NCI-H2029 (cell line): Measurements from ENCODE around the gene ERRFI1.
"Not testable (repeated sequence)": the region's sequence is repeated elsewhere in the genome, so short reads cannot be mapped to it uniquely, and the experiment has no call there.

Experiments
- DNase-seq: peaks from one replicate; lab custom pipeline; 2025; lab: John Stamatoyannopoulos, UW

The ERRFI1 gene, protein sequence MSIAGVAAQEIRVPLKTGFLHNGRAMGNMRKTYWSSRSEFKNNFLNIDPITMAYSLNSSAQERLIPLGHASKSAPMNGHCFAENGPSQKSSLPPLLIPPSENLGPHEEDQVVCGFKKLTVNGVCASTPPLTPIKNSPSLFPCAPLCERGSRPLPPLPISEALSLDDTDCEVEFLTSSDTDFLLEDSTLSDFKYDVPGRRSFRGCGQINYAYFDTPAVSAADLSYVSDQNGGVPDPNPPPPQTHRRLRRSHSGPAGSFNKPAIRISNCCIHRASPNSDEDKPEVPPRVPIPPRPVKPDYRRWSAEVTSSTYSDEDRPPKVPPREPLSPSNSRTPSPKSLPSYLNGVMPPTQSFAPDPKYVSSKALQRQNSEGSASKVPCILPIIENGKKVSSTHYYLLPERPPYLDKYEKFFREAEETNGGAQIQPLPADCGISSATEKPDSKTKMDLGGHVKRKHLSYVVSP

DNA sequence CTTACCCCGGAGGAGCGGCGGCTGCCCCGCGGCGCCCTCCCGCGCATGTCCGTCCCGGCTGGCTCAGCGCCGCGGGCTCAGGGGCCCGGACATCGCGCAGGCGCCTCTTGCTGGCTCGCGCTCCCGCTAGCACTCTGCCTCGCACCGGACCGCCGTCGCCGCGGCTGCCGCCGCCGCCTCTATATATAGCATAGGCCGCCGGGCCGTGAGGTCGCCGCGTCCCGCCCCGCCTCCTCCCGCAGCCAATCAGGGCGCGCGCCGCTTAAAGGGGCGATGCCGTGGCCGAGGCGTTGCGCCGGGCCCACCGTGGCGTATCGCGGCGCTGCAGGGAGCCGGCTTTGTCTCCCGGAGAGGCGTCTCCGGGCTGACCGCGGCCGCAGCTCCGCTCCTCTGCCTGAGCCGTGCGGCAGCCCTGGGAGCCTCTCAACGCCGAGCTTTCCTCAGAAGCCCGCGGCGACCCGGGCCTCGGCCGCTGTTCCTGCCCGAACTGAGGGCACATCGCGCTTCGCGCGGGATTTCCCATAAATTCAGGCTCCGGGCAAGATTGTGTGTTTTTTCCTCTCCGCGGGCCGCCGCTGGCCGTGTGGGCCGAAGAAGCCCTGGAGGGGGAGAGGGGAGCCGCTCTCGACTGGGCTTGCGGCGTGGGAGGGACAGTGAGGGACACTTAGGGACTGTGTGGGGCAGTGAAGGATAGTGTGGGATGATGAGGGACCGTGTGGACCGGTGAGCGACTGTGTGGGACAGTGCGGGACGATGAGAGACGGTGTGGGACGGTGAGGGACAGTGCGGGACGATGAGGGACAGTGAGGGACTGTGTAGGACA lies at the start of gene ERRFI1:
Gene ERRFI1 (minus strand): TSS at position 157 of the 823 bp plus-strand sequence. CDS start 10,690 bp downstream, outside the sequence.
- DNase-seq = peak; percentile 81

DNA sequence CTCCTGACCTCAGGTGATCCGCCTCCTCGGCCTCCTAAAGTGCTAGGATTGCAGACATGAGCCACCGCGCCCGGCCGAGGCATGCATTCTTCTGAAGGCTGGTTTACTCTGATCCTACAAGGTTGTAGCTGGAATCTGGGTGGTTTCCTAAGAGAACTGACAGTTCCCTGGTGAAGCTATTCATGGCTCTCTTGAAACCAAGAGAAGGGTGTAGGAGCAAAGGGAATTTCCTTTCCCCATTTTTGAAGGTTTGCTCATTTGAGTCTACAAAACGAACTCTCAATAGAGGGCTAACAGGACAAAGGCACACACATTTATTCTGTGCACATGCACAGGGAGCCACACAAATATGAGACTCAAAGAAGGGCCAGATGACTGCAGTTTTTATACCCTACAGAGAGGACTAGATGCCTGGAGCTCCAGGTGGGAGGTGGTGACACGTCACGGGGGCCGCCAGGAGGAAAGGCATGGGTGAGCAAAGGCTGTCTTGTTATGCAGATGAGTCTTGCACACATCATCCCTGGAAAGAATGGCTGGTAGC lies 49.5 kb upstream of the ERRFI1 start:
- no peak for DNase-seq

DNA sequence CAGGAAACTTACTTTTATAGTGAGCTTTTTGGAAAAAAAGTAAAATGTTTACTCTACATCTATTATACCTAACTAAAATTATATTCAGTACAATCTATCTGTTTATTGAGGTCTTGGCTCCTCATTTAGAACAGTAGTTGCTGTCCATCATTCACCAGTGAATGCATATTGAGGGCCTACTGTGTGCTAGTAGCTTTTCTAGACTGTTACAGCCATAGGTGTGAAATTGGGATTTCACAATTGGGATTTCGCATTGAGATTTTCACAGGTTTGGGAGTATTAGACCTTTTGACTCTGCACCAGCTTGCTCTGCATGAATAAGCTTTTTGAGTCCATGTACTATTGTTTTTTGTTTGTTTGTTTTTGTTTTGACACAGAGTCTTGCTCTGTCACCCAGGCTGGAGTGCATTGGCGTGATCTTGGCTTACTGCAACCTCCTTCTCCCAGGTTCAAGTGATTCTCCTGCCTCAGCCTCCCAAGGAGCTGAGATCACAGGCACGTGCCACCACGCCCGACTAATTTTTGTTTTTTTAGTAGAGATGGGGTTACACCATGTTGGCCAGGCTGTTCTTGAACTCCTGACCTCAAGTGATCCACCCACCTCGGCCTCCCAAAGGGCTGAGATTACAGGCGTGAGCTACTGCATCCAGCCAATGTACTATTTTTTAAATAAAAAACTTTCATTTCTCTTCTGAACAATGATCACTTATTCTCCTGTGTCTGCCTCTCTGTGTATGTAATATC lies 47.2 kb upstream of the ERRFI1 start:
- no peak for DNase-seq

DNA sequence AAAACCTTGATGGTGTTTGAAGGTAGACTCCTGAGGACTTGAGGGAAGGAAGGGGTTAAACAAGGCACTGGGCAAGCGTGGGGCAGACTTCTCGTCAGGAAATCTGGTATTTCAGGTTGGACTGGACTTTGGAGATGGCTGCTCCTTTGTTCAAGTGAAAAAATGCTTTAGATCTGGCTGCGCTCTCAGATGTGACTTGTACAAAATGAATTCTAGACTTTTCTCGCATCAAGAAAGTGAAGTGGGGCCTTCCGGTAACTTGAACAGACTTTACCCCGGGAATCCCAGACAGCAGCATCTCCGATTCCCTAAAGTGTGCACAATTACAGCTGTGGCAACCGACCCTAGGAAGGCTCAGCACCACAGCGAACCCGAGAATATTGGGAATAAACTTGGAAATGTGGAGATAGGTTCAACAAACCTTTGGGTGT lies 44.3 kb upstream of the ERRFI1 start:
- peak; percentile 71 for DNase-seq

DNA sequence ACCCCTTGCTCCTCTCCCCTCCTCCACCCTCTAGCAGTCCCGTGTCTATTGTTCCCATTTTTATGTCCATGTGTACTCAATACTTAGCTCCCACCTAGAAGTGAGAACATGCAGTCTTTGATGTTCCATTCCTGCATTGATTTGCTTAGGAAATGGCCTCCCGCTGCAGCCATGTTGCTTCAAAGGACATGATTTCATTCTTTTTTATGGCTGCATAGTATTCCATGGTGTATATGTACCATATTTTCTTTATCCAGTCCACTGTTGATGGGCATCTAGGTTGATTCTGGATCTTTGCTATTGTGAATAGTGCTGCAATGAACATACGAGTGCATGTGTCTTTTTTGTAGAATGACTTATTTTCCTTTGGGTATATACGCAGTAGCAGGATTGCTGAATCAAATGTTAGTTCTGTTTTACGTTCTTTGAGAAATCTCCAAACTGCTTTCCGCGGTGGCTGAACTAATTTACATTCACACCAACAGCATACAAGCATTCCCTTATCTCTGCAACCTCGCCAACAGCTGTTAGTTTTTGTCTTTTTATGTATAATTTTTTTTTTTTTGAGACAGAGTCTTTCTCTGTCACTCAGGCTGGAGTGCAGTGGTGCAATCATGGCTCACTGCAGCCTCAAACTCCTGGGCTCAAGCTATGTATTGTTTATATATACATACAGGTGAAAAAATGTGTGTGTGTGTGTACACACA lies 43.7 kb upstream of the ERRFI1 start:
- DNase-seq = not testable (repeated sequence)

DNA sequence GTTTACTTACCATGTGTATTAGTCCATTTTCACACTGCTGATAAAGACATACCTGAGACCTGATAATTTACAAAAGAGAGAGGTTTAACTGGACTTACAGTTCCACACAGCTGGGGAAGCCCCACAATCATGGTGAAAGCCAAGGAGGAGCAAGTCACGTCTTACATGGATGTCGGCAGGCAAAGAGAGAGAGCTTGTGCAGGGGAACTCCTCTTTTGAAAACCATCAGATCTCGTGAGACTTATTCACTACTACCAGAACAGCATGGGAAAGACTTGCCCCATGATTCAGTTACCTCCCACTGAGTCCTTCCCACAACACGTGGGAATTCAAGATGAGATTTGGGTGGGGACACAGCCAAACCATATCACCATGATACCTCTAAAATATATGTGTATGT lies 39.3 kb upstream of the ERRFI1 start:
- DNase-seq = no peak

DNA sequence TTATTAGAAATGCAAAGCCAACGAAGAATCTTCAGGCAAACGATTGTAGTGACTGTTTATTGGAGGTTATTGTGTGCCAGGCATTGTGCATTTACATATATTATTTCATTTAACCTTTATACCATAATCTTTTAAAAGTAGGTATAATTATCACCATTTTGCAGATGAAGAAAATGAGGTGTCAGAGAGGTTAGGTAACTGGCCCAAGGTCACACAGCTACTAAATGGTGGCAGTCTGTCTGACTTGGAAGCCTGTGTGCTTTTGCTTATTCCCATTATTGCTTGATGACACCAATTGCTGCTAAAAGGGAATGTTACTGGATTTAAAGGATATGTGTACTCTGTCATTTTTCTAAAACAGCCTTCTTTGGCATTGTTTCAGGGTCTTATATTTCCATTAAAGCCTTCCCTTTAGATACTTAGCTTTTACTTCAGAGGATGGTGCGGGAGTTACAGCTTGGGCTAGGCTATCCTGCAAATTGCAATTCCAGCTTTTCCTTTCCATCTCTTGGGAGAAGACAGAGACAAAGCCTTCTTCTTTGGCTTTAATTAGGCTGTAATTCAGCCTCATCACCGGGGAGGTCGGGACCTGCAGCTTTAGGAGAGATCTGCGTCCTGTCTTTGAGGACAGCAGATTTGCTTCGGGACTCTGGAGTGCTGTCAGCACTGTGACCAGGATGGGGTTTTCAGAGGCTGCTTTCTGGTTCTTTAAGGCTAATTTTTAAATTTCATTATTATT lies 37.4 kb upstream of the ERRFI1 start:
- no peak for DNase-seq

DNA sequence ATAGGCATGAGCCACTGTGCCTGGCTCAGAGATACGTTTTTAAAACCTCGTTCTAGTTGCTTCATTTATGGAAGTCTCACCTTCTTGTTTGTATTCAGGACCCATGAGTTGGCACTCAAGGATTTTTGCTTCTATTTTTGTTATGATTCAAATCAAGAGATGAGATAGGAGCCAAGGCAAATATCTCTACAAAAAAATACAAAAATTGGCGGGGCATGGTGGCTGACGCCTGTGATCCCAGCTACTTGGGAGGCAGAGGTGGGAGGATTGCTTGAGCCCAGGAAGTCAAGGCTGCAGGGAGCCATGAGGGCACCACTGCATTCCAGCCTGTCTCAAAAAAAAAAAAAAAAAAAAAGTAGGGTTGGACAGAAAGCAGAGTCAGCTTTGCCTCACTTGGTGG lies 36.8 kb upstream of the ERRFI1 start:
- DNase-seq = no peak

DNA sequence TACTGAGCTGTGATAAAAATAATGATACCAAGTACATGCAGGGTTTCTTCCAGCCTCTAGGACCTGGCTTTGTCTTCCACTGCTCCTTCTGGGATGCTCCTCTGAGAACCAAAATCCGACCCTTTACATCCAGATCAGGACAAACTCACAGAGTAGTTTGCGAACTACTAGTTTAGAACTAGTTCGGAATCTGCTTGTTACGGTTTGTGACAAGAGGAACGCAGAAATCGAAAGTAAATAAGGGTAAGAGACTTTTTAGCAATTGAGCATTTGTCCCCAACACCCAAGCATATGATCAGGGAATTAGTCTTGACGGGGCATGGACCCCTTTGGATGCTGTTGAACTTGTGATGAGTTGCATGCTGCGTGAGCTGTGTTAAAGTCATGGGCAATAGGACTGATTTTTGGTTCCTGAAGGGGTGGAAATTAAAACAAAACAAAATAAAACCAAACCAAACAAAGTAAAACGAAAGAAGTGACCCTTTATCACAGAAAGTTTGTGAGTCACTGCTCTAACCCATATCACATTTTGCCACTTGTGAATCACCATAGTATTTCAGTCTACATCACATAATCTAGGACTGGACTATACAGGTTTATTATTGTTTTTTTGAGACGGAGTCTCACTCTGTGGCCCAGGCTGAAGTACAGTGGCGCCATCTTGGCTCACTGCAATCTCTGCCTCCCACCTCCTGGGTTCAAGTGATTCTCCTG lies 35.7 kb upstream of the ERRFI1 start:
- no peak for DNase-seq

DNA sequence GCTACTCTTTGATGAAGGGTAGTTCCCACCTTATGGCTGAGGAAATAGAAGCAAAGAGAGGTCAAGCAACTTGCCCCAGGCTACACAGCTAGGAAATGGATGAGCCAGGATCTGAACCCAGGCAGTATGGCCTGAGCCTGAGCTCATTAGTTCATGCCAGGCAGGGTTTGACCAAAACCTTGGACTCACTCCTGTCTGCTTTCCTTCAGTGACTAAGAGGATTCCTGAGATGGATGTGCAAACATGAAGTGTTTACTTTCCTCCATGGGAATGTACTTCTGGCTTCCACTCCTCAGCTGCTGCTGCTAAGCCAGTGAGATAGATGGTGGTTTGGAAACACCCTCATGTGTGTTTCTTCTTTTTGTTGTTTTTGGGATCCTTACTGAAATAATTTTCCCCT lies 35.1 kb upstream of the ERRFI1 start:
- peak; percentile 5 for DNase-seq

DNA sequence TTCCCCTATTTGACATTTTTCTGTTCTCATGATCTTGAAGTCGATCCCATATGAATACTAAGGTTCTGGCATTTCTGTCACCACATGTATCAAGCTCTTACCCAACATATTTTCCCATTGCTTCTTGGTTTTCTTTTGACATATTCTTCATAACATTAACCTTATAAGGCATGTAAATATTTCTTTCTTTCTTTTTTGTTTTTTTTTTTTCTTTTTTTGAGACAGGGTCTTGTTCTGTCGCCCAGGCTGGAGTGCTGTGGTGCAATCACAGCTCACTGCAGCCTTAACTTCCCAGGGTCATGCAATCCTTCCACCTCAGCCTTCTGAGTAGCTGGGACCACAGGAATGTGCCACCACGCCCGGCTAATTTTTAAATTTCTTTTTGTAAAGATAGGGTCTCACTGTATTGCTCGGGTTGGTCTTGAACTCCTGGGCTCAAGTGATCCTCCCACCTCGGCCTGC lies 33.1 kb upstream of the ERRFI1 start:
- no peak for DNase-seq

DNA sequence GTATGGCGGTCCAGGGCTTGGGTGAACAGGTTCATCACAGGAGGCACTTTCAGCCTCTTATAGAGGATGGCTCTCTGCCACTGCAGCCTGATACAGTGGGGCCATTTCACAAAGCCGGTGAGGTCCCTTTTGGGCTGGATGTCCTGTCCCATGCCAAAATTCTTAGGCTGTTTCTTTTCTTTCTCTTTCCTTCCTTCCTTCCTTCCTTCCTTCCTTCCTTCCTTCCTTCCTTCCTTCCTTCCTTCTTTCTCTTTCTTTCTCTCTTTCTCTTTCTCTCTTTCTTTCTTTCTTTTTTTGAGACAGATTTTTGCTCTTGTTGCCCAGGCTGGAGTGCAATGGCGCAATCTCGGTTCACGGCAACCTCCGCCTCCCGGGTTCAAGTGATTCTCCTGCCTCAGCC lies 31.7 kb upstream of the ERRFI1 start:
- not testable (repeated sequence) for DNase-seq

DNA sequence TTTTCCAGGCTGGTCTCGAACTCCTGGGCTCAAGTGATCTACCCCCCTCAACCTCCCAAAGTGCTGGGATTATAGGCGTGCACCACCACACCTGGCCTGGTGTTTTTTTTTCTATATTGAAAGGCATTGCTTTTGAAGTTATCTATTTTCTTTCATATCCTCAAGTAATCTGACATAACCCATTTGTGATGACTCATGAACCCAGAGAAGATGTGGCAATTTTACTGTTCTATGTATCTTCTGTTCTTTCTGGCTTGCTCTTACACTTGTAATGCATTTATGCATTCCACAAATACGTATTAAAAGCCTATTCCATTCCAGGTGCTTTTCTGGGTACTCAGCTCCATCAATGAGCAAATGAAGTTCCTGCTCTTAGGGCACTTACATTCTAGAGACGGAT lies 29.9 kb upstream of the ERRFI1 start:
- no peak for DNase-seq

DNA sequence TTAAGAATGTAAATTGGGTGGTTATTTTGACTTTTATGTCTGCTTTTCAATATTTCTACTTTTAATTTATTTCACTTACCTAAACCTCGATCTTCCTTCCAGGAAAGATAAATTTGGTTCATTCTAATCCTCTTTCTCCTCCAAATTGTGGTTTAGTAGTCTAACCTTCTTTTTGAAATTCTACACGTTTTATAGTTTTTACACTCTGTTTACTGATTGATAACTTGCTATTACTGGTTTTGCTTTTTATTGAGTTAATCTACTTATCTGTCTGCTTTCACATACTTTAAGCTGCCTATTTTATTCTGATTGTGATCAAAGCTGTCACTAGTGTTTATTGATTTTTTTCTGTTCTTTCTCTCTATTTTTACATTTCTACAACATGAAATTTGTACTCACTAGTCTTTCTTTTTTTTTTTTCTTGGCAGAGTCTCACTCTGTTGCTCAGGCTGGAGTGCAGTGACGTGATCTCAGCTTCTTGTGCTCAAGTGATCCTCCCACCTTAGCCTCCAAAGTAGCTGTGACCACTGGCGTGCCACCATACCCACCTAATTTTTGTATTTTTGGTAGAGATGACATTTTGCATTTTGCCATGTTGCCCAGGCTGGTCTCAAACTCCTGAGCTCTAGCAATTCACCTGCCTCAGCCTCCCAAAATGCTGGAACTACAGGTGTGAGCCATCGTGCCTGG lies 27.9 kb upstream of the ERRFI1 start:
- no peak for DNase-seq

DNA sequence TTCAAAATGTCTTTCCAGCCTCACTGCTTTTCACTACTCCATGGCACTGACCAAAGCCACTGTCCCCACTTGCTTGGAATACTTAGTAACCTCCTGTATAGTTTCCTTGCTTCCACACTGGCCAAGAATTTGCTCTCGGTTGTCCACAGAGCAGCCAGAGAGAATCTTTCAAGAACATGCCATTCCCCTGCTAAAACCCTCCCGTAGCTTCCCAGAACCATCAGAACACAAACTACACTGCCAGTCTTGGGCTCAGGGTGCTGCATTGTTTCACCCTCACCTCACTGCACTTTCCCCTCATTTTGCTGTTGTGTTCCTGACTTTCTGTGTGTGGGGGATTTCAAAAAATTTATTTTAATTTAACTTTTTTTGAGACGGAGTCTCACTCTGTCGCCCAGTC lies 25.5 kb upstream of the ERRFI1 start:
- no peak for DNase-seq

DNA sequence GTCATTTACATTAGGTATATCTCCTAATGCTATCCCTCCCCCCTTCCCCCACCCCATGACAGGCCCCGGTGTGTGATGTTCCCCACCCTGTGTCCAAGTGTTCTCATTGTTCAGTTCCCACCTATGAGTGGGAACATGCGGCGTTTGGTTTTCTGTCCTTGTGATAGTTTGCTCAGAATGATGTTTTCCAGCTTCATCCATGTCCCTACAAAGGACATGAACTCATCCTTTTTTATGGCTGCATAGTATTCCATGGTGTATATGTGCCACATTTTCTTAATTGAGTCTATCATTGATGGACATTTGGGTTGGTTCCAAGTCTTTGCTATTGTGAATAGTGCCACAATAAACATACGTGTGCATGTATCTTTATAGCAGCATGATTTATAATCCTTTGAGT lies 23.1 kb upstream of the ERRFI1 start:
- not testable (repeated sequence) for DNase-seq

DNA sequence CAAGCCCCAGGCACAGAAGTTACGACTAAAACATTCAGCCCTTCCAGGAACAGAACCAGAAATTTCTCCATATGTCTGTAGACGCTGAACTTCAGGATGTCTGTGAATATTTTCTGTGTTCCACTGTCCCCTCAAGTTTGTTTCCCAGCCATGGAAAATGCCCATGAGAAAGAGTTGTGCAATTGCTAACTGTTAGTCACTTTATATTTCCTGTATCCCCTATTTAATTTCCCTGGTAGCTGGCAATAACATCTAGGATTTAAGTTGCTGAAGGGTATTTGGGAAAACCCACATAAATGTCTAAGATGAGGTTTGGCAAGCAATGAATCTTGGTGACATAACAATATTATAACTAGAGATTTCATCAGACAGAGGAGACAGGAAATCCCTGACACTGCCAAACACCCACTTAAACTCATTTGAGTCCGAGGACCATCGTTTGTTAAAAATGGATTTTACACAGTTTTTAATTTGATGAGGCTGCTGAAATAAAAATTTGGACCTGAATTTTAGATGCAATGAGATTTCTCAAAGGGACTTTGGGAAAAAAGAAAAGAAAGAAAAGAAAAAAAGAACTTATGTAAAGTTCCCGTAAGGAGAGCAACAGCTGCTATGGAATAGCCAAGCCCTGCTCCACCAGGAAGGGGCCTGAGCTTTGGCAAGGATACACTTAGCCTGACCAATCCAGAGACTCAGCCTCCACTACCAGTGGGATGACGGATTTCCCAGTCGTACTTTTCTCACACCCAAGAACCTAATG lies 21.8 kb upstream of the ERRFI1 start:
- DNase-seq = no peak

DNA sequence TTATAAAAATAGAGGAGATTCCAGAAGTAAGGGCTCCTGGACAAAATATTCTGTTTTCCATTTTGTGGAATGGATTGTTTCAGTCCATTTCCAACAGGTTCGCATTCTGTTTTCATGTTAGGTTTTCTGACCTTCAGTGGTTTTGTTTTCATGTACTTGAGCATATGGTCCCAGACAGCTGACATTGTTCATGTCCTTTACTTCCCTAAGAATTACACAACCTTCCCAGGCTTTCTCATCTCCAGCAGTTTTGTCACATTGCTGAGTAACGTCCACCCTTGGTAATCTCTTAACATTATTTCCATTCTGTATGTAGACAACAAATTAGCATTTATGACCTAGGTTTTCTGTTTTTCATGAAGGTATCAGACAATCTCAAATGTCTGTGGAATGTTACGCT lies 21.0 kb upstream of the ERRFI1 start:
- no peak for DNase-seq

DNA sequence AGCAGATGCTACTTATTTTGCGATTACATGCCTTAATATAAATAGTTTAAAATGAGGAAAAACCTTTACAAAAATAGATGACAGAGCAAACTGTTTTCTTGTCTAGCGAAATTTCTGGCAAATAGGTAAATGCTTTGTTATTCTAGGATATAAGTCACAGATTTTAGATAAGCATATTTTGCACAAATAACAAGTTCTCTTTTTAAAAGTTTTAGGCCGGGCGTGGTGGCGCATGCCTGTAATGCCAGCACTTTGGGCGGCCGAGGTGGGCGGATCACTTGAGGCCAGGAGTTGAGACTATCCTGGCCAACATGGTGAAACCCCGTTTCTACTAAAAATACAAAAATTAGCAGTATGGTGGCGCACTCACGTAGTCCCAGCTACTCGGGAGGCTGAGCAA lies 20.3 kb upstream of the ERRFI1 start:
- no peak for DNase-seq
